ENCODE measurements around the gene PPP6R2.

PPP6R2 gene

DNA sequence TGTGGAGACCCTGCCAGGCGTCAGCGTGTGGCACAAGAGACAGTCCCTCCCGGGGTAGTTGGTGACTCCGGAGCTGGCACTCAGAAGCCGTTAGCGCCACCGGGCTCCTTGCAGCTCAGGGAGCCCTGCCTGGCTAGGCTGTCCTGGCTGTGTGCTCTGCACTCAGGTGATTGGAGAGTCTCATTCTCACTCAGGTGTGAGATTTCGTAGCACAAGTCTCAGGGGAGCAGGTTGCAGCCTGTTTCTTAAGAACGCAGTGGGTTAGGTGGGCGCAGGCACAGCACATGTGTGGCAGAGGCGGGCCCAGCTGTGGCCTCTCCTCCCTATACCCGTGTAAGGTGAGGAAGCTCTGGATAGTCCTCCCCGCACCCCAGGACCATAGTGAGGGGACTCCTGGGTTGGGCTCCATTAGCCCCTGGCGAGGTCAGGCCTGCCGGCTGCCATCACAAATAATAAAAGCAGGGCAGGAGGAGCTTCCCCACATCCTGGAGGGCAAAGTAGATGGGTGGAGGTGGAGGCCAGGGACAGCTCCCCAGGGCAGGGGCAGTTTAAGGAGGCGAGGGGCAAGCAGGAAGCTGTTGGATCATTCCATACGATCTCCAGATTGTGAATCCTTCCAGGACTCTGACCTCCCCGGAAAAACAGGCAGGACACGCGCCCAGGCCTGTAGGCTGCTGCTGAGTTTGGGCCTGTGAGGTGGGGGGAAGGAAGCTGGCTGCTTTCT lies 92.3 kb downstream of the PPP6R2 start:
- DNase-seq = no peak

DNA sequence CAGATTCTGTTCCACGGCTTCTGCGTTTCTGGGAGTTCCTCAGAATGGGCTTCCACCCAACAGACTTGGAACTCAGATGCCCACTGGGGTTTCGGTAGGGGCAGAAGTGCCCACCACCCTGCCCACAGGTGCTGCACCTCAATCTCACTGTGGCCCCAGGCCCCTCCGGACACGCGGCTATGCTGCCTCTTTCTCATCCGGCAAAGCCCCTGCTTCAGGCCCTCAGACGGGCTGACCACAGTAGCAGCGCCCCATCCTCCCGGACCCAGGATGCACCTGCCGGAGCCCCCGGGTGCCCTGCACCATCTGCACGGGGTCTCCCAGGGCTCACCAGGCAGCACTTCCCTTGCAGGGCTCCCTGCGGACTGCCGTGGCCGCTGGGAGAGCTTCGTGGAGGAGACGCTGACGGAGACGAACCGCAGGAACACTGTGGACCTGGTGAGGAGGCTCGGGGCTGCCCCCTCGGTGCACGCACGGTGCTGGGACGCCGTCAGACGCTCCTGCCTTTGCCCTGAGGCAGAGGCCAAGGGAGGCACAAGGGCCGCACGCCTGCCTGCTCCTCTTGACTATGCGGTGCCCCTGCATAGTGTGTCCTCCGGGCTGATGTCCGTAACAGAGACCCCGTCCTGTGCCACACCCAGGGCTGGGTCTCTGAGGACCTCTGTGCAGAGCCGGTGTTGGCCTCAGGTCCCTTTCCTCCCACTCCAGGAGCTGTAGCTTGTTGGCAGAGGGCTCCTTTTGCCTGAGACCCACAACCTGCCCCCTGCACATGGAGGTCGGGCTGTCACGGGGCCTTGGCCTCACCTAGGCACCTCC lies 93.1 kb downstream of the PPP6R2 start:
- DNase-seq = no peak

DNA sequence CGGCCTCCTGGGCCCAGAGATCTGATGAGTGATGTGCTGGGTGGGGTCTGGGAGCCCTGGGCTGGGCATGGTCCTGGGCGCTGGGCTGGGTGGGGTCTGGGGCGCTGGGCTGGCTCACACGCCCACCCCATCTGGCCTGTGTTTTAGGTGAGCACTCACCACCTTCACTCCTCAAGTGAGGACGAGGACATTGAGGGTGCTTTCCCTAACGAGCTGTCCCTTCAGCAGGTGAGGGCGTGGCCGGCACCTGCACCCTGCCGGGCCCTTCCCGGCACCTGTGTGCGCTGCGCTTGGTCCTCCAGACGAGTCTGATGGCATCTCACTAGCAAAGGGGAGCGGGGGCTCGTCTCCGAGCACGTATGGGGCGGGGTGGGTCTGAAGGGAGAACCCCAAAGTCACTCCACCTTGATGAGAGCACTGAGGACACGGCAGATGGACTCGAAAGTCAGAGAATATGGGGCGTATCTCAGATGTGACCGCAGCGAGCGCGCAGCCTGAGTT lies 93.8 kb downstream of the PPP6R2 start:
- DNase-seq = no peak

DNA sequence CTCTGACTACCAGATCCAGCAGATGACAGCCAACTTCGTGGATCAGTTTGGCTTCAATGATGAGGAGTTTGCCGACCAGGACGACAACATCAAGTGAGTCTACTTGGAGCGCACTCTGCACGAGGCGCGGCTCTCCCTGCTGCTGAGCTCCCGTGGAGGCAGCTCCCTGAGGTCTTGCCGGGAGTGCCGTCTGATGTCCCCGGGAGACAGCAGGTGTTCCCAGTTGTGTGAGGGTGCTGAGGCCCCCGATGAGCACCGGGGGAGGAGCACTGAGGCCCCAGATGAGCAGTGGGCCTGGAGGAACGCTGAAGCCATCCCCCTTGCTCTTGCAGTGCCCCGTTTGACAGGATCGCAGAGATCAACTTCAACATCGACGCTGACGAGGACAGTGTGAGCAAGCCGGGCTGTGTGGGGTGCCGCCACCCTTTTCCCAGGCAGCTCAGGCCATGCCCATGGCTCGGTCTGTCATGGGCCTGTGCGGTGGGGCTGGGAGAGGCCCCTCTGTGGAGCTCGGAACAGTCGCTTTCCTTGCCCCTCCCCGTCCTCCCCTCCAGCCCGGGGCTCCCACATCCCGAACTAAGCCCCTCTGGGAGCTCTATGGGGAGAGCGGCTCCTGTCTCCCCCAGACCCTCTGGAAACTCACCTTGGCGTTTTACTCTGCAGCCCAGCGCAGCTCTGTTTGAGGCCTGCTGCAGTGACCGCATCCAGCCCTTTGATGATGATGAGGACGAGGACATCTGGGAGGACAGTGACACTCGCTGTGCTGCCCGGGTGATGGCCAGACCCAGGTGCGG lies 94.6 kb downstream of the PPP6R2 start:
- no peak for DNase-seq

DNA sequence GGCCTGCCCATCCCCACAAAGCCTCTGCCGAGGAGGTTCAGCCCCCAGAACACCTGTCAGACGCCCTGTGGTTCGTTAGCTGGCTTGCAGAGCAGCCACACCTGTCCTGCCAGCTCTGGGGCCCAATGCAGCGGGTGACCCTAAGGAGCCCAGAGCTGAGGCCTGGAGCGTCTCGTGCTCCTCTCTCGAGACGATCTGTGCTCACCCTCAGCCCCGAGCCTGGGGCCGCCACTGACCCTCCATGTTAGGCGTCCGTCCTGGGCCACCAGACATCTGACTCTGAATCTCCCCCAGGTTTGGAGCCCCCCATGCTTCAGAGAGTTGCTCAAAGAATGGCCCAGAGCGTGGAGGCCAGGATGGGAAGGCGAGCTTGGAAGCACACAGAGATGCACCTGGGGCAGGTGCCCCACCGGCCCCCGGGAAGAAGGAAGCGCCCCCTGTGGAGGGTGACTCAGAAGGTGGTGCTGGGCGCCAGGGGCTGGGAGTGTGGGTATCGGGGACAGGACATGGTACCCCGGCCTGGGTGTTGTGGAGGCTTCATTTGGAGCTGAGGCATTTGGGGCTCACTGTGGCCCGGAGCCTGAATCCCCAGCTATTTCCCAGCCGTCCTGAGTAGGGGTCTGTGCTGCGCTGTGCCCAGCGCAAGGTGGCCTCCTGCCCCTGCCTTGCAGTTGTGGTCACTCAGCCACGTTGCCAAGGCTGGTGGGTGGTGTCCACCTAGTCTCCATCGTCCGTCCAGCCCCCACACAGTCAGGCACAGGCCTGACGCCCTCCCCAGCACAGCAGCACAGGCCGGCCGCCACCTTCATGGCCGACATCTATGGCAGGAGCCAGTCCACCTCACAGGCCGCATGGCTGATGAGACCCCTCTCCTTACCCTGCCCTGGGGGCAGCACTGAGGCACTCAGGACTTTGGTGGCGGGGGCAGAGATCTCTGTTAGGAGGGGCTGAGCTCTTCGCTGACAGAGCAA lies 95.5 kb downstream of the PPP6R2 start:
- DNase-seq = no peak

DNA sequence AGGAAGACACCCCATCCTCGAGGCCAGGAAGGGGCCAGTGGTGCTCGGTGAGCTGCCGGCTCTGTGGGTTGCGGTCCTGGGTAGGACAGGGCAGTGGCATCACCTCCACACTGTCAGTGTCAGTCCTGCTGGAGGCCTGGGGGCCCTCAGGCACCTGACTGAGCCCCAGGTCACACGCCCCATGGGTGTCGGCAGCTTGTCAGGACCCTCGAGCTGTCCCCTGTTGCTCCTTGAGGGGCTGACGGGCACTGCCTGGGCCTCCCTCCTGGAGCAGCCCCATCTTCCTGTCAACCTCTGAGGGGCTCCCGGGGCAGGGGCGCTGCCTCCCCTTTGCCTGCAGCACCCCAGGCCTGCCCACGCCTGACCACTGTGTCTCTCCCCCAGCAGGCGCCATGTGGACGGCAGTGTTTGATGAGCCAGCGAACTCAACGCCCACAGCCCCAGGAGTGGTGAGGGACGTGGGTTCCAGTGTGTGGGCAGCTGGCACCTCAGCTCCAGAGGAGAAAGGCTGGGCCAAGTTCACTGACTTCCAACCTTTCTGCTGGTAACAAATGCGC lies 96.3 kb downstream of the PPP6R2 start:
- DNase-seq = no peak

DNA sequence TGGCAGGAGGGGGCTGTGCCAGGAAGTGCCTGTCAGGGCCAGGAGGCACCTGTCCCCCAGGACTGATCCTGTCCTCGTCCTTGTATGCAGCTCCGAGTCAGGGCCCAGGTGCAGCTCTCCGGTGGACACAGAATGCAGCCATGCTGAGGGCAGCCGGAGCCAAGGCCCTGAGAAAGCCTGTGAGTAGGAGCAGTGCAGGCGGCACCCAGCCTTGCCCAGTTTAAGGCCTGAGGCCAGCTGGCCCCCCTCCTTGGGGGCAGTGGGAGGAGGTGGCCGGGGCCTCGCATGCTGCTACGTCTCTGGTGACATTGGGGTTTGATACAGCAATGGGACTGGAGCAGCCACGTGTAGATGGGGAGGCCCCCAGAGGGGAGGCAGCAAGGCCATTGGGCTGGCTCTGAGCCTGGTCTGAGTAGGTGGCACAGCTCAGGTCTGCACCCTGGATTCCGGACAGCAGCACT lies 96.8 kb downstream of the PPP6R2 start:
- no peak for DNase-seq

DNA sequence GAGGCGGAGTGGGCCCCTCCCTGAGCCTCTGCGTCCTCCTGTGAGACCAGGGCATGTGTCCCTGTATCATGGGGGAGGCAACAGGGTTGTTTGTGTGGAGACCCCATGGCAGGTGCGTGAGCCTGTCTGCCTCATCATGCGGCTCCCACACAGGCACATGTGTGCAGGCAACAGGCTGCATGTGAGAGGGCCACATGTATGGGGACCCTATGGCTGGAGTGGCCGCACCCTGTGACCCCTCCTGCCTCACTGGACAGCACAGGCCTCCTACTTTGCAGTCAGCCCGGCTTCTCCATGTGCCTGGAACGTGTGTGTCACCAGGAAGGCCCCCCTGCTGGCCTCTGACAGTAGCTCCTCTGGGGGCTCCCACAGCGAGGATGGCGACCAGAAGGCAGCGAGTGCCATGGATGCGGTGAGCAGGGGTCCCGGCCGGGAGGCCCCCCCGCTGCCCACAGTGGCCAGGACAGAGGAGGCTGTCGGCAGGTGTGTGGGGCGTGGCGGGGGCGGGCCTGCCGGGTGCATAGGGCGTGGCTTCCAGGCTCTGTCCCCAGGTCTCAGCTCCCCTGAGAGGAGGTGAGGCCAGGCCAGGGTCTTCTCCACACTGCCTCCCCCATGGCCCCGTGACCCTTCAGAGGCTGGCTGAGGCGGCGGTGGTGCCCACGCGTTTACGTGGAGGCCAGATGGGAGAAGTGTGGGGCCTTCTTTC lies 97.6 kb downstream of the PPP6R2 start:
- no peak for DNase-seq

DNA sequence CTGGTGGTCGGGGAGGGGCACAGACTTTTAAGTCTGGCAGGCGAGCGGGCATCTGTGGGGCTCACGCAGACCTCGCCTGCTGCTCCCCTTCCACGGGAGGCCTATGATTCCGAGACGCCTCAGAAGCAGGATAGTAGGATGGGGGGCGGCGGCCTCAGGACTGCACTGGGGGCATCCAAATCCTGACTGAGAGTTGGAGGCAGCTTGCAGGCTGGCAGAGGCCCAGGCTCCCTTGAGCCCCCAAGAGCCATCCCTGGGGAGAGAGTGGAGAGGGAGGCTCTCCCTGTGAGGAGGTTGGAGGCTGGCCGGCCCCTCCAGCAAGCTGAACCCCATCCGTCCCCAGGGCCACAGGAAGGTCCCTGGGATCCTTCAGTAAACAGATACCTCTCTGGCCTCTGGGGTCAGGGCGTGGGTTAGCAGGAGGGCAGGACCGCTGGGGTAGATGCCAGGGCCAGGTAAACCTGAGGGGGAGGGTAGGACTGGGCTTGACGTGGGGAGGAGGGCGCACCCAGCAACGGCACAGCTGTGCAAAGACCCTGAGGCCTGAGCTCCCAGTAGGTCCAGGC lies 98.4 kb downstream of the PPP6R2 start:
- no peak for DNase-seq

DNA sequence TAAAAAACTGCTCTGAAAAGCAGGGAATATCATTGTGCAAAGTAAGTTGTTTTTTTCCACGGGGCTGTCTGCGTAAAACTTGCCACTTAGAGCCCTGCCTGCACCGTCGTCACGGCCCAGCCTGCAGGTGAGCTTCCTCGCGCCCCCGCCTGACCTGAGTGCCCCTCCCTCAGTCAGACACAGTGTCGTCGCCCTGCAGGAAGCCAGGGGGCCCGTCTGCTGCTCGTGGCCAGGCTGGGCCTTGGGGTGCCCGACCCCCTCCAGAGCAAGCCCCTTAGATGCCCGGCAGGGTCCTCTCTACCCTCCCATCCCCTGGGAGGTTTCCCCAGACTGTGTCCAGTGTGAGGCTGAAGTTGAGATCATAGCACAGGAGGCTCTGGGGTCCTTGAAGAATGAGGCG lies 100.1 kb downstream of the PPP6R2 start:
- DNase-seq = no peak

DNA sequence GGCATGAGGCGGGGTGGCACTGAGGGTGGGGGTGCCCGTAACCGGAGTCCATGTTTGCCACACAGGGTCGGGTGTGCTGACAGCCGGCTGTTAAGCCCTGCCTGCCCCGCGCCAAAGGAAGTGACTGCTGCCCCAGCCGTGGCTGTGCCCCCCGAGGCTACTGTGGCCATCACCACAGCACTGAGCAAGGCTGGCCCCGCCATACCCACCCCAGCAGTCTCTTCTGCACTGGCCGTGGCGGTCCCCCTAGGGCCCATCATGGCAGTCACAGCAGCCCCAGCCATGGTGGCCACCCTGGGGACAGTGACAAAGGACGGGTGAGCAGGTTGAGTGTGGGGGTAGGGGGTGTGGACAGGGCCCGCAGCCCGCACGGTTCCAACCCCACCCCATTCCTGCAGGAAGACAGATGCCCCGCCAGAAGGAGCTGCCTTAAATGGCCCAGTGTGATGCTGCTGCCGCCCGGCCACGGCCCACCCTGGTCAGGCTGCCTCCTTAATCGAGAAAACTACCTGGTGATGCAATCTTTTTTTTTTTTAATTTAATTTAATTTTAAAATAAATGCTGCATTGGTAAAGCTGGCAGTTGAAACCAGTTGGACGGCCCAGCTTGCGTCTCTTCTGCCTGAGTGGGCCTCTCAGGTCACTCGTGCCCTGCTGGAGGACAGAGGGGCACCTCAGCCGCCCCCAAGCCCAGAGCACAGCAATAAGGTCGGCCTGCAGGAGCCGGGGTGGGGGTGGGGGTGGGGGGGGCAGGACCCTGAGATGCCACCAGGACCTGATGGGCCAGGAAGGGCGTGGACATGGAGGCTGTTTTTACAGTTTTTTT lies 100.9 kb downstream of the PPP6R2 start:
- no peak for DNase-seq

DNA sequence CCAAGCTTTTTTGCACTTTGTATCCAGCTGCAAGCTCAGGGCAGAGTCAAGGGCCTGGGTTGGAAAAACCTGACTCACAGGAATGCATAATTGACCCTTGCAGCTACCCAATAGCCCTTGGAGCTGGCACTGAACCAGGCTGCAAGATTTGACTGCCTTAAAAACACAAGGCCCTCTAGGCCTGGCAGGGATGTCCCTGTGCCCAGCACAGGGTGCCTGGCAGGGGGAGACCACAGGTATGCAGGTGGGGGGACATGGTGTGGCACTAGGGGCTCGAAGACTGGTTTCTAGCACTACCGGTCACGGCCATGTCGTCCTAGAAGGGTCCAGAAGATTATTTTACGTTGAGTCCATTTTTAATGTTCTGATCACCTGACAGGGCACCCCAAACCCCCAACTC lies 101.5 kb downstream of the PPP6R2 start:
- DNase-seq = no peak

DNA sequence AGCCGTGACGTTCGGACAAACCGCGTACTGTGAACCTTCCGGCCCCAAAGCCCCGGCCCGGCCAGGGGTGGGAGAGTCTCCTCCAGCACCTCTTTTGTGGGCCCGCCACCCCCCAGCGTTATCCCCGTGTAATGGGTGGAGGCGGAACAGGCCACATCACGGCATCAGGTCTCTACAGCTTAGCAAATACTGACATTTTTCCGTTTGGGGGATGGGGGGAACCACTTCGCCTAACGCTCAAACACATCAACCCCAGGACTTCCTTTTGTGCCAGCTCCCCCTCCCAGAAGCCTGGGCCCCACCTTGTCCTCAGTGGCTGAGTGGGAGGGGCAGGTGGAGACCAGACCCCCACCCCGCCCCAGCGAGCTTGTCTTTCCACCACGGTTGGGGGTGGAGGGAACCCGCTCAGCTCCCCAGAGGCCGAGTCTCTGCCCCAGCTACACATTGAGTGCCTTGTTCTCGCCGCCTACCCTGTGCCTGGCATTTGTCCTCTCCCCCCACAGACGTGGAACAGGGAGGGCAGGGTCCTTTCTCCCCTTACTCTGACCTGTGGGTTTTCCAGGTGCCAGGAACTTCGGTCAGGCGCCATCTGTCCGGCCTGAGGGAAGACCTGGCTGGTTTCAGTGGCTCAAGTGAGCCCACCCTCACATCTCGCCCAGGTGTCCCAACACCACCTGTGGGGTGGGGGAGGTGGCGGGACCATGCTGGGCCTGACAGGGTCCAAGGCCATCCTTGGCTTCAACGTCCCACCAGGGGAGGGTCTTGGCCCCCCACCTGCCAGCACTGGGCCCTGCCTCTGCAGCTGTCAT lies 102.1 kb downstream of the PPP6R2 start:
- DNase-seq = peak; percentile 42

DNA sequence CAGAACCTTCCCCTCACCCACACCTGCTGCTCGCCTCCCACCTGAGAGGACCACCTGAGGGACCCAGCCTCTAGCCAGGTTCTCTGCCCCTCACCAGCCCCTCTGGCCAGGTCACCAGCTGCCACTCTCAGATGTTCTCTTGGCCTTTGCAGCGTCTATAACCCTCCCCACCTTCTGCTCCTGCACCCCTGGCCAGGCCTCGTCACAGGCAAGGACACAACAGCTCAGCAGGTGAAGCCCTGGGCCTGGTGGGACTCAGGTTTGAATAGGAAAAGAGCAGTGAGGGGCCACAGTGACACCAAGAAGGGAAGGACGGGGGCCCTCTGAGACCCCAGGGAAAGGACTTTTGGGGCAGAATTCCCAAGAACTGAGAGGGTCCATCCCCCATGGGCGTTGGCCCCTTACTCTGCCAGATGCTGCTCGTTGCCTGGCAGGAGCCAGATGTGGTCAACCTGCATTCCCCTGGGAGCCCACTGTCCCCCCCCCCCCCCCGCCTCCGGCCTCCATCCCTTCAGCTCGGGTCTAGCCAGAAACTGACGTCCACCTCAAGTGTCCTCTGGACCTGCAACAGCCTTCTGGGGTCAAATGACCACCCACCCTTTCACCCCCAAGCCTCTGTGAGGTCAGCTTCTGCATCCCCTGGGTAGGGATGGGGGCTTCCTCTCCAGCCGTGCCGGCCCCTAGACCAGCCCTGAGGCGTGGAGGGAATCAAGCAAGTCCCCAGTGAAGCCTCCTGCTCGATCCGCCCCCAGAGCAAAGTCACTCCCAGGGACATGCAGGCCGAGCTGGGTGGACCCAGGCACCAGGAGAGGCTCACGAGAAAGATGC lies 103.0 kb downstream of the PPP6R2 start:
- peak; percentile 5 for DNase-seq

DNA sequence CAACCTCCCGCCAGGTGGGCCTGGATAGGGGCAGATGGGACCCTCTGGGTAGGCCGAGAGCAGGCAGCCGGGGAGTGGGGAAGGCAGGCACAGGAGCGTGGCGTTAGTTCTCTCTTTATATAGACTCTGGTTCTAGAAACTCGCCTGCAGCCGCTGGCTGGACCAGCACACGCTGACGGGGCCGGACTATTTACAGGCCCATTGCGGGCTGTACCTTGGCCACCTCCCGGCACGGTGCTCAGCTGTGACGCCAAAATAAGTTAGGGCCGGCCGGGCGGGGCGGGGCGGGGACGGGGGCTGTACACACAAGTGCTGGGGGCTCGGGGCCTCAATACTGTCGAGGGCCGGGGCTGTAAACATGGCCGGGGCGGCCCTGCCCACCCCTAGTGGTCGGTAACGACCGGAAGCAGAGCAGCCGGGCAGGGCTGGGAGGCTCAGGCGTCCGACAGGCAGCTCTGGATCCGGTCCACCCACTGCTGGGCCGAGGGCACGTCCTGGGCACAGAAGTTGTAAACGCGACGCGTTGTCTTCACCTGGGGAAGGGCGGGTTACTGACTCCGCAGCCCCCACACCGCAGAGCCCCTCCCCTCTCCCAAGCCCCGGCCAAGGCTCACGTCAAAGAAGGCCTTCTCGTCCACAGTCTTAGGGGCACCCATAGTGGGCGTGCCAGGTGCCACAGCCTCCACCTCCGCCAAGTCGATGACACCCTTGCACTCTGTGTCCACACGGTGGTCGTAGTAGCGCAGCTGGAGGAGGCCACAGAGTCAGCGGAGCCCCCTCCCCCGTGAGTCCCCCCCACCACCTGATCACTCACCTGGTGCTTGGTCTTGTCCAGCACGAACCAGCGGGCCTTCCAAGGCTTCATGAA lies 103.8 kb downstream of the PPP6R2 start:
- no peak for DNase-seq

DNA sequence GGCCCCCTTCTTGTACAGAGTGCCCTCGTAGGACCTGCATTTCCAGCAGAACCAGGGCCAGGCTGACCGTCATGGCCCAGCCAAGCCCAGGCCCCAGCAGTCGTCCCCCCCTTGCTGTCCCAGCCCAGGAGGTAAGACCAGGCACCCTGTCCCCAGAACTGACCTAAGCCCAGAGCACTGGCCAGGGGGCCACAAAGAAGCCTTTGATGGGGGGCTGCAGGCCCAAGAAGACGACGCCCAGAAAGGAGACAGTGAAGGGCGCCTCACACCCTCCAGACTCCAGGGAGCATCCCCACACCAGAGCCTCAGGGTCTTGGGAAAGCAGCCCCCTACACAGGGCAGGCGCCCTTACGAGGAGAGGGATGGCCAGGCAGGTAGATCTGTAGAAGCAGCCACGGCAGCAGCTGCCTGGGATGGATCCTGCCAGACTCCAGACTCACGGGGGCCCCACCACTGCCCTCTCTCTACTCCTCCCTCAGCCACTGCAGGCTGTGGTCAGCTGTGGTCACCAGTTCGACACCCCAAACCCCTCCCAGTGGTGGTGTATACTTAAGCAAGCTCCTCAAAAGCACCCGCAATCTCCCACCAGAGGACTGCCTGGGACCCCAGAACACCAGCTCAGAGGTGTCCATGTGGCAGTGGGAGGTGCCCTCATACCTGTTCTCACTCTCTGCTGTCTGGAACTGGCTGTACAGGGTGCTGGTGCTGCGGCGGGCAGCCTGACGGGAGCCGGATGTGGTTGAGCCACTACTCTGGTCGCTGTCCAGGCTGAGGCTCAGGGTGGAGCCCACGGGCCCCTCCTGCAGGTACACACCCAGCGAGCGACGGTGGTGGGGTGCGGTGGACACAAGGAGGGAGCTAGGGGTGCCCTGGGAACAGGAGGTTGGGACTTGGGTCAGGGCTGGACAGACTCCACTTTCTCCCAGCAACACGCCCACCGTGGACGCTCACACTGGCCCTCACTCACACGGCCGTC lies 104.7 kb downstream of the PPP6R2 start:
- no peak for DNase-seq
